ENCODE results near the gene SLCO2B1.

DNA sequence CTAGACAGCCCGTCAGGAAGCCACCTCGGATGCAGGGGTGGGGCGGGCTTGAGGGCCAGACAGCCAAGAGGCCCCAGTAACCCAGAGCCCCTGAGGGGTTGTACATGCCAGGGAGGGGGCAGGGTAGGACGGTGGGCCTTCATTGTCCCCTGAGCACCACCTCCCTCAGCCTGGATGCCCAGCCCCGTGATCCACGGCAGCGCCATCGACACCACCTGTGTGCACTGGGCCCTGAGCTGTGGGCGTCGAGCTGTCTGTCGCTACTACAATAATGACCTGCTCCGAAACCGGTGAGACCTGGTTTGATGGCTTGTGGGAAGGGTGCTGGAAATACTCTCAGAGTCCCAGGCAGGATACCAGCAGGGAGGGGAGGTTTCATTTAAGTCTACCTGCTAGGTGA lies 52.2 kb downstream of the SLCO2B1 start:
- TF ChIP-seq, protein P1, sequence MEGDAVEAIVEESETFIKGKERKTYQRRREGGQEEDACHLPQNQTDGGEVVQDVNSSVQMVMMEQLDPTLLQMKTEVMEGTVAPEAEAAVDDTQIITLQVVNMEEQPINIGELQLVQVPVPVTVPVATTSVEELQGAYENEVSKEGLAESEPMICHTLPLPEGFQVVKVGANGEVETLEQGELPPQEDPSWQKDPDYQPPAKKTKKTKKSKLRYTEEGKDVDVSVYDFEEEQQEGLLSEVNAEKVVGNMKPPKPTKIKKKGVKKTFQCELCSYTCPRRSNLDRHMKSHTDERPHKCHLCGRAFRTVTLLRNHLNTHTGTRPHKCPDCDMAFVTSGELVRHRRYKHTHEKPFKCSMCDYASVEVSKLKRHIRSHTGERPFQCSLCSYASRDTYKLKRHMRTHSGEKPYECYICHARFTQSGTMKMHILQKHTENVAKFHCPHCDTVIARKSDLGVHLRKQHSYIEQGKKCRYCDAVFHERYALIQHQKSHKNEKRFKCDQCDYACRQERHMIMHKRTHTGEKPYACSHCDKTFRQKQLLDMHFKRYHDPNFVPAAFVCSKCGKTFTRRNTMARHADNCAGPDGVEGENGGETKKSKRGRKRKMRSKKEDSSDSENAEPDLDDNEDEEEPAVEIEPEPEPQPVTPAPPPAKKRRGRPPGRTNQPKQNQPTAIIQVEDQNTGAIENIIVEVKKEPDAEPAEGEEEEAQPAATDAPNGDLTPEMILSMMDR (IDR thresholded peaks at IDR 0.05): no peak
- TF ChIP-seq POLR2A (IDR thresholded peaks at IDR 0.05): no peak

All from Peyer's patch (tissue), 4 donors.